Choroid plexus epithelial cell (primary cell): ENCODE data around the gene LCN15.

Source experiments
- DNase-seq: peaks from one replicate; pipeline ENCODE4 v3.0.0-alpha.2; 2010; ENCODE audit warnings: low read depth
- H3K4me3 ChIP-seq: 2 replicates; pipeline ENCODE4 v1.5.1; 2011; ENCODE audit warnings: low read depth, mild to moderate bottlenecking, control low read depth, low read length, moderate library complexity
- TF ChIP-seq, protein P1 (sequence below): conservative IDR thresholded peaks from 2 replicates; pipeline ENCODE4 v1.5.1; 2011; ENCODE audit warnings: low read depth, mild to moderate bottlenecking, control low read depth, inconsistent platforms, low read length, moderate library complexity

Gene LCN15

DNA sequence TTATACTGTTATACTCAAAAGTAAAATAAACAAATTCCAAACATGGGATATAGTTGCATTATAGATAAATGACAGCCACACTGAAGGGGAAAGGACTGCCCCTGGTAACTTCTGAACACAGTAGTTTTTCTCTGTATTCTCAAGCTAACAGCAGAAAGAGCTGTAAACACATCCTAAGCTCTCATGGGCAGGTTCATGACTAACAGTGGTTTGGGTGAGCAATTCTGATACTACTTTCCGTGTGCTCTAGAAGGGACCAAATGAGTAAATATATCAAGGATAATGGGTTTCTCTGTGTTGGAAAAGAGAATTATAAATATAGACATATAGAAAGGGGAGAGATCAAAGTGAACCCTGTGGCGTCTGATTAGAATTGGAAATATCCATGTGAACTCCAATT is 13.8 kb downstream of the LCN15 start:
- DNase-seq, result no peak
- TF ChIP-seq, protein P1, sequence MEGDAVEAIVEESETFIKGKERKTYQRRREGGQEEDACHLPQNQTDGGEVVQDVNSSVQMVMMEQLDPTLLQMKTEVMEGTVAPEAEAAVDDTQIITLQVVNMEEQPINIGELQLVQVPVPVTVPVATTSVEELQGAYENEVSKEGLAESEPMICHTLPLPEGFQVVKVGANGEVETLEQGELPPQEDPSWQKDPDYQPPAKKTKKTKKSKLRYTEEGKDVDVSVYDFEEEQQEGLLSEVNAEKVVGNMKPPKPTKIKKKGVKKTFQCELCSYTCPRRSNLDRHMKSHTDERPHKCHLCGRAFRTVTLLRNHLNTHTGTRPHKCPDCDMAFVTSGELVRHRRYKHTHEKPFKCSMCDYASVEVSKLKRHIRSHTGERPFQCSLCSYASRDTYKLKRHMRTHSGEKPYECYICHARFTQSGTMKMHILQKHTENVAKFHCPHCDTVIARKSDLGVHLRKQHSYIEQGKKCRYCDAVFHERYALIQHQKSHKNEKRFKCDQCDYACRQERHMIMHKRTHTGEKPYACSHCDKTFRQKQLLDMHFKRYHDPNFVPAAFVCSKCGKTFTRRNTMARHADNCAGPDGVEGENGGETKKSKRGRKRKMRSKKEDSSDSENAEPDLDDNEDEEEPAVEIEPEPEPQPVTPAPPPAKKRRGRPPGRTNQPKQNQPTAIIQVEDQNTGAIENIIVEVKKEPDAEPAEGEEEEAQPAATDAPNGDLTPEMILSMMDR, result no peak
- no peak overlapping the region for H3K4me3 ChIP-seq

DNA sequence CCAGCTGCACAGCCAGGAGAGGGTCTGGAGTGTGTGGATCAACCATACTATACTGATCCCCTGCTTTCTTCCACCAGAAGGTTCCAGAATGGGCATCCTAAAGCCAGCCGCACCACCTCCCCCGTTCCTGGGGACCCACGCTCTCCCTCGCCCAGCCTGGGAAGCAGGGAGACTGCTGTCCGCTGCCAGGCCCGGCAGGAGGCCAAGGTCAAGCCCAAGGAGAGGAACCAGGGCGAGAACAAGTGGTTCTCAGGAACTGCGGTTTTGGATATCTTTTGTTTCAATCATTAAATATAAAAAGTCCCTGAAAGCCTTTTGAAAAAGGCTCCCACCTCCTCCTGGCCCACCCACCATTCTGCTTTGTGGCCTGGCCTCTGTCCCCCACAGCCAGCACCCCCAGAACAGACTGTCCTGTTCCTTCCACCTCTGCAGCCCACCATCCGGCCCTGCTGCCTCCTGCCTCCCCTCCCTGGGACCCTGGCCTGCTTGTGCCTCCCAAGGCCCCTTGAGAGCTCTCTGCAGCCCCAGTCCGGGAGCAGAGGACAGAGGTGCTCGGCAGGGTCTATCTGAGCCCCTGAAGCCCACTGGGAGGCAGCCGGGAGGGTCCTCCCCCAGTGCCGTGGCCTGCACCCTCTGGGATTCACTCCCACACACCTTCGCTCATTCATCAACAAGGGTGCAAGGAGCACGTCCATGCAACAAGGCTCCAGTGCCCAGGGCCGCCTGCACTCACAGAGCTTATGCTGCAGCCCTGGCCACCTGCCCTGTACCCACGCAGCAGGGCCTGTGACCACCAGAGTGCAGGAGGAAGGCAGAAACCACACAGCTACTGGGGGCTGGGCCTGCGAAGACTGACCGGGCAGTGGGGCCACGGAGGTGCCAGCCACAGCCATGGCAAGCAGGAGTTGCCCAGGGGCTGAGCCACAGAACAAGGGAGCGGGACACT is 15.4 kb downstream of the LCN15 start:
- TF ChIP-seq, protein P1, result no peak
- no peak overlapping the region for H3K4me3 ChIP-seq

DNA sequence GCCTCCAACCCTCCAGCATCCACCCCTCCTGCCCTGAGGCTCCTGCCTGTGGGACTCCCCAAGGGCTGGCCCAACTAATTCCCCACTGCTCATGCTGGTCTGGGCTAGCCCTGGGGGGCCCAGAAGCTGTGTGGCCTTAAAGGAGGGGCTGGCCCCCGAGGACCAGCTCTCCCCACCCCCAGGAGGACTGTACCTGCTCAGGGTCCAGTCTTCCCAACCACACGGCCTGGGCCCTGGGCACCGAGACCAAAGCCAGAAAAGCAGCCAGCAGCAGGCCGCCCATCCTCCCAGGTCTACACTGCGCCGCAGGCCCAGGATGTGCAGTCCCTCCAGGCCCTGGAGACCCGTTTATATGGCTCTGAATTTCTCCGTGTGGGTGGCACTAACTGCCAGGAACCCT is 16.1 kb downstream of the LCN15 start, which contains the start of gene LCN6:
LCN6 (minus strand) TSS at position 325 of the 400 bp plus-strand sequence; CDS start at position 283, 42 bp downstream.
- no peak for DNase-seq
- TF ChIP-seq, protein P1, result no peak
- H3K4me3 ChIP-seq, result no peak within 1 kb of the TSS

More for the DNA sequence above, 15.4 kb downstream of the LCN15 start:
- DNase-seq, result no peak

DNA sequence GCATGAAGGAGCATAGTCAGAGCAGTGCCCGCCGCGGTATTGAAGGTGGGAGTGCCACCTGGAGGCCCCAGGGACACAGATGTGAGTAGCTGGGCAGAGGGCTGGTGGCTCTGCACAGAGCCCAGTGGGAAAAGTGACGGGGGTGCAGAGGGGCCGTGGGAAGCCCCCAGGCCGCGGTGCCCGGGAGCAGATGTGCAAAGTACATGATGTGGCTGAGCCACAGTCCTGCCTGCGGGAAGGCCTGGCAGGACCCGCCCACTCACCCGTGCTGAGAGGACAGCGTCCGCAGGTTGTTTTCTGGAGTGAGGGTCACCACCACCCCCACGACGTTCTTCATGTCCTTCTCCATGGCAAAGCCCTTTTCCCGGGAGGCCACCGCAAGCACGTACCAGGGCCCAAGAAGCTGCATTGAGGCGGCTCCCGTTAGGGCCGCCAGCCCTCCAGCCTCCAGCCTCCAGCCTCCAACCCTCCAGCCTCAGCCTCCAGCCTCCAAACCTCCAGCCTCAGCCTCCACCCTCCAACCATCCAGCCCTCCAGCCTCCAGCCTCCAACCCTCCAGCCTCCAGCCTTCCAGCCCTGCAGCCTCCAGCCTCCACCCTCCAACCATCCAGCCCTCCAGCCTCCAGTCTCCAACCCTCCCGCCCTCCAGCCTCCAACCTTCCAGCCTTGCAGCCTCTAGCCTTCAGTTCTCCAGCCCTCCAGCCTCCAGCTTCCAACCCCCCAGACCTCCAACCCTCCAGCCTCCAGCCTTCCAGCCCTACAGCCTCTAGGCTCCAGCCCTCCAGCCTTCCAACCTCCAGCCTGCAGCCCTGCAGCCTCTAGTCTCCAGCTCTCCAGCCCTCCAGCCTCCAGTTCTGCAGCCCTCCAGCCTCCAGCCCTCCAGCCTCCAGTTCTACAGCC is 16.9 kb downstream of the LCN15 start:
- DNase-seq, result no peak
- H3K4me3 ChIP-seq, result no peak overlapping the region
- TF ChIP-seq, protein P1, result no peak

DNA sequence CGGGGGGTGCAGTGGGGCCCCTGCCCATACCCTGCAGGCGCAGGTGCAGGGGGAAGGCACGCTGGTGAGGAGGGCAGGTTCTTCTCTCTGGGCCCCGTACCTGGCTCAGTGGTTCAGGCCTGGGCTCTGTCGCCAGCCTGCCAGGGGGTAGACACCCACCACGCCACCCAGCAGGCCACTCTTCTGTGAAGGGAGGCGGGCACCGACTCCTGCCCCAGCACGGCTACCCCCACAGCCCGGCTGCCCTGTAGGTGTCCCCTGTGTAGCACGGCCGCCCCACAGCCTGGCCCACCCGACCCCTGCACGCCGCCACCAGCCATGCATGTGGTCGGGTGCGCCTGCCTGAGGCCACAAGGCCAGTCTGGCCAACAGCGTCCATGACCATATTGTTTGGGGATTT is 17.7 kb downstream of the LCN15 start:
- TF ChIP-seq, protein P1, result no peak
- no peak for DNase-seq
- H3K4me3 ChIP-seq, result no peak overlapping the region

DNA sequence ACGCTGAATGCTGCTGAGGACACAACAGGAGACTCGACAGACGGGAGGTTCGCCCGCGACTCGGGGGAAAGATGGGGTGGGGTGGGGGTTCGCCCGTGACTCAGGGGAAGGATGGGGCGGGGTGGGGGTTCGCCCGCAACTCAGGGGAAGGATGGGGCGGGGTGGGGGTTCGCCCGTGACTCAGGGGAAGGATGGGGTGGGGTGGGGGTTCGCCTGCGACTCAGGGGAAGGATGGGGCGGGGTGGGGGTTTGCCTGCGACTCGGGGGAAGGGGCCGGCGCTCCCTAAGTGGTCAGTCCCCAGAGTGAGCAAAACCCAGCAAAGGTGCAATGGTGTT is 18.2 kb downstream of the LCN15 start:
- TF ChIP-seq, protein P1, result no peak
- no peak overlapping the region for H3K4me3 ChIP-seq
- no peak for DNase-seq
